Measurements from ENCODE around the gene ZNF217.
"Not testable (repeated sequence)": the region's sequence is repeated elsewhere in the genome, so short reads cannot be mapped to it uniquely, and the experiment has no call there.

Gene ZNF217

GRCh38 chr20:53595018-53595378 lies 1.4 kb upstream of the ZNF217 start:
- no peaks in the 10 kb centered on the region for H3K9me3 ChIP-seq (ENCODE audit: insufficient read depth, low read depth, low read length)
- H3K27me3 ChIP-seq (ENCODE audit: insufficient read depth, low read length): no peaks in the 10 kb centered on the region
- no peaks in the 10 kb centered on the region for H3K36me3 ChIP-seq (ENCODE audit: insufficient read depth, low read depth, low read length)
- peaks cover 30% of the 10 kb centered on the region for H3K4me1 ChIP-seq (ENCODE audit: insufficient read depth, low read length)
- H3K4me3 ChIP-seq (ENCODE audit: low read length): peak overlapping the region; percentile 78
- H3K9ac ChIP-seq (ENCODE audit: low read depth, low read length): peak overlapping the region; percentile 88
- H3K27ac ChIP-seq (ENCODE audit: low read length): peak overlapping the region; percentile 78

- H3K9ac ChIP-seq (ENCODE audit: low read depth, low read length): peak overlapping the region; percentile 88
- H3K4me3 ChIP-seq (ENCODE audit: low read length): peak overlapping the region; percentile 78
- H3K36me3 ChIP-seq (ENCODE audit: insufficient read depth, low read depth, low read length): no peaks in the 10 kb centered on the region
- H3K4me1 ChIP-seq (ENCODE audit: insufficient read depth, low read length): peaks cover 26% of the 10 kb centered on the region
- H3K27ac ChIP-seq (ENCODE audit: low read length): peak overlapping the region; percentile 78
- no peaks in the 10 kb centered on the region for H3K9me3 ChIP-seq (ENCODE audit: insufficient read depth, low read depth, low read length)
- H3K27me3 ChIP-seq (ENCODE audit: insufficient read depth, low read length): no peaks in the 10 kb centered on the region
These were observed 704 bp upstream of the ZNF217 start for GRCh38 chr20:53594068-53595017.

- peak overlapping the region; percentile 97 for H3K9ac ChIP-seq (ENCODE audit: low read depth, low read length)
- H3K36me3 ChIP-seq (ENCODE audit: insufficient read depth, low read depth, low read length): no peaks in the 10 kb centered on the region
- H3K9me3 ChIP-seq (ENCODE audit: insufficient read depth, low read depth, low read length): no peaks in the 10 kb centered on the region
- H3K4me3 ChIP-seq (ENCODE audit: low read length): peak overlapping the region; percentile 85
- no peaks in the 10 kb centered on the region for H3K27me3 ChIP-seq (ENCODE audit: insufficient read depth, low read length)
- H3K4me1 ChIP-seq (ENCODE audit: insufficient read depth, low read length): peaks cover 30% of the 10 kb centered on the region
- peak overlapping the region; percentile 50 for H3K27ac ChIP-seq (ENCODE audit: low read length)
These were observed 610 bp downstream of the ZNF217 start for GRCh38 chr20:53592992-53593465.

GRCh38 chr20:53592454-53592991 lies 1.1 kb downstream of the ZNF217 start:
- H3K27ac ChIP-seq (ENCODE audit: low read length): peak overlapping the region; percentile 79
- H3K4me1 ChIP-seq (ENCODE audit: insufficient read depth, low read length): peaks cover 25% of the 10 kb centered on the region
- H3K9me3 ChIP-seq (ENCODE audit: insufficient read depth, low read depth, low read length); H3K36me3 ChIP-seq (ENCODE audit: insufficient read depth, low read depth, low read length); H3K27me3 ChIP-seq (ENCODE audit: insufficient read depth, low read length): not testable (repeated sequence)
- peak overlapping the region; percentile 85 for H3K4me3 ChIP-seq (ENCODE audit: low read length)
- H3K9ac ChIP-seq (ENCODE audit: low read depth, low read length): peak overlapping the region; percentile 97

- peak overlapping the region; percentile 85 for H3K4me3 ChIP-seq (ENCODE audit: low read length)
These were observed 1.6 kb downstream of the ZNF217 start for GRCh38 chr20:53591941-53592441.

GRCh38 chr20:53591206-53591741 lies 2.4 kb downstream of the ZNF217 start:
- peaks cover 28% of the 10 kb centered on the region for H3K4me1 ChIP-seq (ENCODE audit: insufficient read depth, low read length)

More at GRCh38 chr20:53591941-53592441, 1.6 kb downstream of the ZNF217 start:
- peak overlapping the region; percentile 79 for H3K27ac ChIP-seq (ENCODE audit: low read length)
- H3K36me3 ChIP-seq (ENCODE audit: insufficient read depth, low read depth, low read length); H3K27me3 ChIP-seq (ENCODE audit: insufficient read depth, low read length); H3K9me3 ChIP-seq (ENCODE audit: insufficient read depth, low read depth, low read length): not testable (repeated sequence)
- peaks cover 29% of the 10 kb centered on the region for H3K4me1 ChIP-seq (ENCODE audit: insufficient read depth, low read length)
- H3K9ac ChIP-seq (ENCODE audit: low read depth, low read length): peak overlapping the region; percentile 97

GRCh38 chr20:53590608-53591007 lies 3.0 kb downstream of the ZNF217 start:
- not testable (repeated sequence) for H3K27me3 ChIP-seq (ENCODE audit: insufficient read depth, low read length); H3K27ac ChIP-seq (ENCODE audit: low read length); H3K36me3 ChIP-seq (ENCODE audit: insufficient read depth, low read depth, low read length); H3K9me3 ChIP-seq (ENCODE audit: insufficient read depth, low read depth, low read length)
- H3K4me1 ChIP-seq (ENCODE audit: insufficient read depth, low read length): peaks cover 26% of the 10 kb centered on the region
- H3K9ac ChIP-seq (ENCODE audit: low read depth, low read length): peak overlapping the region; percentile 97
- H3K4me3 ChIP-seq (ENCODE audit: low read length): peak overlapping the region; percentile 85

More at GRCh38 chr20:53591206-53591741, 2.4 kb downstream of the ZNF217 start:
- peak overlapping the region; percentile 79 for H3K27ac ChIP-seq (ENCODE audit: low read length)
- peak overlapping the region; percentile 97; the same call in 1 of the 2 replicates for H3K9ac ChIP-seq (ENCODE audit: low read depth, low read length)
- H3K36me3 ChIP-seq (ENCODE audit: insufficient read depth, low read depth, low read length); H3K27me3 ChIP-seq (ENCODE audit: insufficient read depth, low read length); H3K9me3 ChIP-seq (ENCODE audit: insufficient read depth, low read depth, low read length): not testable (repeated sequence)
- H3K4me3 ChIP-seq (ENCODE audit: low read length): peak overlapping the region; percentile 85

GRCh38 chr20:53590122-53590521 lies 3.5 kb downstream of the ZNF217 start:
- Histone ChIP-seq H3K4me1 (ENCODE audit: insufficient read depth, low read length) (peaks cover 25% of the 10 kb centered on the region), H3K4me3 (ENCODE audit: low read length) (peak overlapping the region; percentile 85), H3K9ac (ENCODE audit: low read depth, low read length) (peak overlapping the region; percentile 97)
- not testable (repeated sequence) for H3K27ac ChIP-seq (ENCODE audit: low read length); H3K9me3 ChIP-seq (ENCODE audit: insufficient read depth, low read depth, low read length); H3K27me3 ChIP-seq (ENCODE audit: insufficient read depth, low read length); H3K36me3 ChIP-seq (ENCODE audit: insufficient read depth, low read depth, low read length)

- H3K9me3 ChIP-seq (ENCODE audit: insufficient read depth, low read depth, low read length); H3K36me3 ChIP-seq (ENCODE audit: insufficient read depth, low read depth, low read length); H3K27me3 ChIP-seq (ENCODE audit: insufficient read depth, low read length): not testable (repeated sequence)
- Histone ChIP-seq H3K4me1 (ENCODE audit: insufficient read depth, low read length) (peaks cover 25% of the 10 kb centered on the region), H3K9ac (ENCODE audit: low read depth, low read length) (peak overlapping the region; percentile 97; the same call in 1 of the 2 replicates), H3K4me3 (ENCODE audit: low read length) (peak overlapping the region; percentile 85), H3K27ac (ENCODE audit: low read length) (peak overlapping the region; percentile 95)
These were observed 4.1 kb downstream of the ZNF217 start for GRCh38 chr20:53589321-53590065.

- Histone ChIP-seq H3K9ac (ENCODE audit: low read depth, low read length) (peak overlapping the region; percentile 52; the same call in 1 of the 2 replicates), H3K4me1 (ENCODE audit: insufficient read depth, low read length) (peaks cover 25% of the 10 kb centered on the region), H3K36me3 (ENCODE audit: insufficient read depth, low read depth, low read length) (peaks cover 10% of the 10 kb centered on the region)
- H3K27me3 ChIP-seq (ENCODE audit: insufficient read depth, low read length); H3K9me3 ChIP-seq (ENCODE audit: insufficient read depth, low read depth, low read length); H3K27ac ChIP-seq (ENCODE audit: low read length); H3K4me3 ChIP-seq (ENCODE audit: low read length): not testable (repeated sequence)
These were observed 6.4 kb downstream of the ZNF217 start for GRCh38 chr20:53587157-53587703.

- Histone ChIP-seq H3K36me3 (ENCODE audit: insufficient read depth, low read depth, low read length) (peaks cover 16% of the 10 kb centered on the region), H3K4me3 (ENCODE audit: low read length) (no peak overlapping the region), H3K9ac (ENCODE audit: low read depth, low read length) (no peak overlapping the region), H3K9me3 (ENCODE audit: insufficient read depth, low read depth, low read length) (no peaks in the 10 kb centered on the region), H3K4me1 (ENCODE audit: insufficient read depth, low read length) (peaks cover 25% of the 10 kb centered on the region), H3K27me3 (ENCODE audit: insufficient read depth, low read length) (no peaks in the 10 kb centered on the region), H3K27ac (ENCODE audit: low read length) (no peak overlapping the region)
These were observed 7.0 kb downstream of the ZNF217 start for GRCh38 chr20:53586640-53587039.

All from iPS-20b (cell line).